Skin of body (tissue), 3 donors: Measurements from ENCODE around the gene IPO7. TPM values are rescaled to one million over a fixed set of nuclear protein-coding genes. Genes with fewer than 3 reads are reported as not detected.

Experiments
- DNase-seq: peaks from one replicate; lab custom pipeline; 2025; lab: John Stamatoyannopoulos, UW
- small RNA-seq: library from RNA; depleted of rRNA; stranded (forward); fragments of <200 nt; gene quantifications from one replicate; pipeline ENCODE3, GENCODE V24; 2014; ENCODE audit warnings: low replicate concordance
- total RNA-seq: library from RNA; depleted of rRNA; stranded (reverse); fragments of >200 nt; gene quantifications from one replicate; pipeline ENCODE4 v1.2.3, GENCODE V29; 2014

IPO7 gene
- total RNA-seq, 1 donor from 2014 or later = 97.8 TPM

DNA sequence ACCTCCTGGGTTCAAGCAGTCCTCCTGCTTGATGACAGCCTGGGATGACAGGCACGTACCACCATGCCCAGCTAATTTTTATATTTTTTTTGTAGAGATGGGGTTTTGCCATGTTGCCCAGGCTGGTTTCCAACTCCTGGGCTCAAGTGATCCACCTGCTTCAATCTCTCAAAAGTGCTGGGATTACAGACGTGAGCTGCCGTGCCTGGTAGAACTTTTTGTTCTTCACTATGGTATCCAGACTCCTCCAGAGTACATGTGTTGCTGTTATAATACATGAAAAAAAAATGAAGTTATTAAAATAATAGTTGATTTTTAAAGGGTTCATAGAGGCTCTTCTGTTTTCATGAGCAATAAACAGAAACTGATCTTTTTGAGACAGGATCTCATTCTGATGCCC, 105.9 kb downstream of the IPO7 start:
- DNase-seq = no peak

DNA sequence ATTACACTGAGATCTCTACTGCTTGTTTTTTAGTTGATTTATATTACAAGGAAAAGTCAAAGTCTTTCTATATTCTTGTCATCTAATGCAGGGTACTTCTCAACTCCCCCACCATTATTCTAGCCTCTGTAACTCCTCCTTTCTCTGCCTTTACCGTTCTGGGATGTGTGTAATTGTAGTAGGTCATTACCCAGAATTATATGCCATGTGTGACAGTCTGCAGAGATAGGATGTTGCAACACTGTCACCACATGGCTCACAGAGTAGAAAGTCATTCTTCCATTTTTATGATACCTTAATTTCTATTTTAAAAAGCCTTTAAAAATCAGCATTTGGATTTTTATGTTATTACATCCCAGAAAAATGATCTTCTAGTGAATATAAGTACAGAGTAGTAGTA, 109.0 kb downstream of the IPO7 start:
- no peak for DNase-seq

DNA sequence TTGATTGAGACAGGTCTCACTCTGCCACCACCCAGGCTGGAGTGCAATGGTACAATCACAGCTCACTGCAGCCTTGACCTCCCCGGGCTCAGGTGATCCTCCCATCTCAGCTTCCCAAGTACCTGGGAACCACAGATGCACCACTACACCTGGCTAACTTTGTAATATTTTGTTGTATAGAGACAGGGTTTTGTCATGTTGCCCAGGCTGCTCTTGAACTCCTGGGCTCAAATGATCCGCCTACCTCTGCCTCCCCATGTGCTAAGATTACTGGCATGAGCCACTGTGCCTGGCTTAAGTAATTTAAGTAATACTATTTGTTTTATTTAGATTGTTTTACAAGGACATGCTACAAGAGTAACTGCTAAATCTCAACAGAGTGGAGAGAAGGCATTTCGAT, 109.9 kb downstream of the IPO7 start:
- DNase-seq = no peak

GRCh38 chr11:9495803-9496514, 111.5 kb downstream of the IPO7 start:
- DNase-seq = no peak

Small RNAs within 50 kb of the gene (small RNA-seq; reads per million reads assigned to genes)
- 105 reads per million, percentile 96 among the genes with 10 or more reads in this experiment for gene SNORA23

Other genes with a start within 250 kb of the IPO7 start
- gene DENND5A, start 119.3 kb upstream of the IPO7 start, total RNA-seq = 103 TPM
- gene TMEM41B, start 70.1 kb upstream of the IPO7 start, total RNA-seq = 33.0 TPM
- 22.3 TPM for gene ZNF143, start 76.4 kb downstream of the IPO7 start, total RNA-seq
- gene WEE1, start 189.0 kb downstream of the IPO7 start, total RNA-seq = 54.5 TPM